Transverse colon (tissue), 3 donors: ENCODE results near the gene LRP1.

ENCODE experiments used
- CTCF ChIP-seq, 5 experiments: fragments of 200-600 bp in 3 of 5; fragments of 450-650 bp in 2 of 5; sonication (generic) in 3 of 5; IDR thresholded peaks; 1 replicate in 2 of 5; 2 replicates in 3 of 5; pipeline ENCODE4 v1.5.1; 2016 to 2017; ENCODE audit warnings: antibody characterized with exemption in 5 of 5, inconsistent platforms in 3 of 5, mild to moderate bottlenecking in 2 of 5, moderate library complexity in 1 of 5
- POLR2A ChIP-seq: fragments of 450-650 bp; IDR thresholded peaks from one replicate; pipeline ENCODE4 v1.6.1; 2016; ENCODE audit warnings: antibody characterized with exemption, mild to moderate bottlenecking, moderate library complexity

GRCh38 chr12:57142121-57142520, 13.8 kb downstream of the LRP1 start:
- TF ChIP-seq POLR2A (no peak), CTCF (IDR thresholded peaks at IDR 0.05) (no peak)
